Hindlimb muscle (tissue), 1 donor: ENCODE data around the gene NMNAT2. TPM values are rescaled to one million over a fixed set of nuclear protein-coding genes. Genes with fewer than 3 reads are reported as not detected.

Experiments used
- DNase-seq: peaks from one replicate; pipeline ENCODE4 v3.0.0-alpha.2; 2013
- polyA plus RNA-seq: library from polyadenylated mRNA; unstranded; fragments of 120-200 nt; gene quantifications from one replicate; pipeline ENCODE4 v1.2.1, GENCODE V29; 2013; ENCODE audit not compliant: insufficient read length

NMNAT2 gene
- polyA plus RNA-seq, 1 donor = 0.85 TPM

GRCh38 chr1:183235503-183235902, 182.7 kb downstream of the NMNAT2 start:
- no peak for DNase-seq

- peak; percentile 87 for DNase-seq
Observed at GRCh38 chr1:183234660-183235476, 183.3 kb downstream of the NMNAT2 start.

- DNase-seq = no peak
Observed at GRCh38 chr1:183233113-183233512, 185.1 kb downstream of the NMNAT2 start.

GRCh38 chr1:183231545-183231944, 186.6 kb downstream of the NMNAT2 start:
- no peak for DNase-seq

- no peak for DNase-seq
Observed at GRCh38 chr1:183230413-183230812, 187.8 kb downstream of the NMNAT2 start.

- no peak for DNase-seq
Observed at GRCh38 chr1:183228347-183229220, 189.6 kb downstream of the NMNAT2 start.

- no peak for DNase-seq
Observed at GRCh38 chr1:183227422-183228346, 190.5 kb downstream of the NMNAT2 start.

GRCh38 chr1:183226963-183227362, 191.2 kb downstream of the NMNAT2 start:
- DNase-seq = no peak

- DNase-seq = no peak
Observed at GRCh38 chr1:183226361-183226760, 191.8 kb downstream of the NMNAT2 start.

GRCh38 chr1:183223467-183223866, 194.7 kb downstream of the NMNAT2 start:
- DNase-seq = no peak

GRCh38 chr1:183222909-183223308, 195.3 kb downstream of the NMNAT2 start:
- DNase-seq = no peak

GRCh38 chr1:183219616-183220009, 198.6 kb downstream of the NMNAT2 start:
- DNase-seq = no peak

- DNase-seq = no peak
Observed at GRCh38 chr1:183218971-183219615, 199.1 kb downstream of the NMNAT2 start.

- no peak for DNase-seq
Observed at GRCh38 chr1:183218027-183218618, 200.1 kb downstream of the NMNAT2 start.

- no peak for DNase-seq
Observed at GRCh38 chr1:183215936-183216335, 202.2 kb downstream of the NMNAT2 start.

- no peak for DNase-seq
Observed at GRCh38 chr1:183215076-183215720, 203.0 kb downstream of the NMNAT2 start.

GRCh38 chr1:183214021-183214970, 203.9 kb downstream of the NMNAT2 start:
- DNase-seq = no peak

GRCh38 chr1:183212870-183213269, 205.3 kb downstream of the NMNAT2 start:
- DNase-seq = no peak

- no peak for DNase-seq
Observed at GRCh38 chr1:183210681-183211080, 207.5 kb downstream of the NMNAT2 start.
